Measurements from ENCODE around the gene WDPCP. TPM values are rescaled to one million over a fixed set of nuclear protein-coding genes. Genes with fewer than 3 reads are reported as not detected.
"Not testable (repeated sequence)": the region's sequence is repeated elsewhere in the genome, so short reads cannot be mapped to it uniquely, and the experiment has no call there.

Gene WDPCP
- total RNA-seq, 4 donors from 2014 or later = 7.8 to 23.7 (median 10.7) TPM

DNA sequence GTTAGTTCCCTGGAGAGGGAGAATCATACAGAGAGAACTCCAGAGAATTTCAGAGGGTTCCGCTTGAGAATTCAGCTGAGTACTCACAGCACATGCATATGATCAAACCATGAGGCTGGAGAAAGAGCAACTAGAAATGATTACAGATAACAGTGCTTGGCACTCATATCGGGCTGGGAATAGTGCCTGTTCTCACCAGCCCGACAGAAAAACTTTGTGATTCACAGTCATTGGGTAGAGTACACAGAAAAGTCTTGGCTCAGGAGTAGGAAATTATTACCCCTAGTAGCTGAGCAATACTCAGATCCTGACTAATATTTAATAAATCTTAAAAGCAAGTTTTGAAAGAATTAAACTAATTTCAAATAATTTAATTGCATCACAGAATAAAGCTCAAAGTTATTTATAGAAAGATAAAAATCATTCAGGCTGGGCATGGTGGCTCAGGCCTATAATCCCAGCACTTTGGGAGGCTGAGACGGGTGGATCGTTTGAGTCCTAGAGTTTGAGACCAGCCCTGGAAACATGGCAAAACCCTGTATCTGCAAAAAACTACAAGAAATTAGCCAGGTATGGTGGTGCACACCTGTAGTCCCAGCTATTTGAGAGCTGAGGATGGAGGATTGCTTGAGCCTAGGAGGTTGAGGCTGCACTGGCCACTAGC is 6.8 kb downstream of the WDPCP start:
- Histone ChIP-seq H3K36me3 (no peaks in the 10 kb centered on the region), H3K4me1 (peaks cover 8 to 12% (median 11%) of the 10 kb centered on the region in 4 donors), H3K9me3 (no peaks in the 10 kb centered on the region), H3K4me3 (no peak overlapping the region), H3K27ac (replicated peaks in 1 of 4) (peak overlapping the region in 3 of 4 donors; percentile 9 to 40 (median 16)), H3K27me3 (no peaks in the 10 kb centered on the region)
- intact Hi-C loops (cut with DNase I) = no loop called here
- no peak for DNase-seq (ENCODE audit: extremely low spot score)
- no peak for TF ChIP-seq EP300 (IDR thresholded peaks at IDR 0.05)
- no peak for TF ChIP-seq CTCF (IDR thresholded peaks at IDR 0.05)
- no peak for TF ChIP-seq POLR2AphosphoS5 (IDR thresholded peaks at IDR 0.05)
- TF ChIP-seq POLR2A (IDR thresholded peaks at IDR 0.05; ENCODE audit: low read depth) = no peak
- 61% methylated on average over 5 of the region's 5 CpGs for WGBS

DNA sequence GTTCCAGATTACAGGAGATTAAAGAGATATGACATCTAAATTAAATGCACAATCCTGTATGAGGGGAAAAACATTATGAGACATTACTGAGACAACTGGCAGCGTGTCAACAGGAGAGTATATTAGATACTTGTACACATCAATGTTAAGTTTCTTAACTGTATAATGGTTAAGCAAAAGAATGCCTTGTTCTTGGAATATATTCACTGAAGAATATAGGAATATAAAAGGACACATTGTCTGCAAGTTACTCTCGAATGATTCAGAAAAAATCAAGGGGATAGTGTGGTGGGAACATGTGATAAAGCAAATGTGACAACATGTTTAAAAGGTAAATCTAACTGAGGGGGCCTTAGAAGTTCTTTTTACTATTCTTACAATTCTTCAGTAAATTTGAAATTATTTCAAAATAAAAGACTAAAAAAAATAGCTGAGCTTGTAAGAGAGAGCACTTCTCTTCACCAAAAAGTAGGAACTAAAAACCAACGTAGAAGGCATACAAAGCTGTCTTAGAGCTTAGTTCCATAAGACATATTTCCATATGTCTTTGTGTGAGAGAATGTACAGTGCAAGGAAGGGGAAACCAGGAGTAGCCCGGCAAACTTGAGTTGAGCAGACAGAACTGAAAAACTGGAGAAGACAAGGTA is 7.5 kb downstream of the WDPCP start:
- intact Hi-C loops (cut with DNase I) = no loop called here
- 74% methylated on average over 4 of the region's 4 CpGs for WGBS
- no peaks in the 10 kb centered on the region for H3K36me3 ChIP-seq
- no peak overlapping the region for H3K4me3 ChIP-seq
- peak overlapping the region in 3 of 4 donors; percentile 9 to 40 (median 16) for H3K27ac ChIP-seq (replicated peaks in 1 of 4)
- peaks cover 8 to 12% (median 11%) of the 10 kb centered on the region in 4 donors for H3K4me1 ChIP-seq
- no peak for DNase-seq (ENCODE audit: extremely low spot score)
- no peaks in the 10 kb centered on the region for H3K9me3 ChIP-seq
- TF ChIP-seq CTCF (IDR thresholded peaks at IDR 0.05) (no peak), POLR2AphosphoS5 (IDR thresholded peaks at IDR 0.05) (no peak), POLR2A (IDR thresholded peaks at IDR 0.05; ENCODE audit: low read depth) (no peak), EP300 (IDR thresholded peaks at IDR 0.05) (no peak)
- no peaks in the 10 kb centered on the region for H3K27me3 ChIP-seq

GRCh38 chr2:63578767-63579166 is 9.5 kb downstream of the WDPCP start:
- peaks cover 8 to 12% (median 11%) of the 10 kb centered on the region in 4 donors for H3K4me1 ChIP-seq
- intact Hi-C loops (cut with DNase I) = no loop called here
- H3K9me3 ChIP-seq = no peaks in the 10 kb centered on the region
- 94% methylated on average over 3 of the region's 3 CpGs for WGBS
- no peak for TF ChIP-seq POLR2AphosphoS5 (IDR thresholded peaks at IDR 0.05)
- TF ChIP-seq CTCF (IDR thresholded peaks at IDR 0.05) = no peak
- no peak for TF ChIP-seq EP300 (IDR thresholded peaks at IDR 0.05)
- TF ChIP-seq POLR2A (IDR thresholded peaks at IDR 0.05; ENCODE audit: low read depth) = no peak
- DNase-seq (ENCODE audit: extremely low spot score) = no peak
- no peaks in the 10 kb centered on the region for H3K27me3 ChIP-seq
- H3K4me3 ChIP-seq = no peak overlapping the region
- H3K36me3 ChIP-seq = no peaks in the 10 kb centered on the region
- H3K27ac ChIP-seq (replicated peaks in 1 of 4) = no peak overlapping the region

DNA sequence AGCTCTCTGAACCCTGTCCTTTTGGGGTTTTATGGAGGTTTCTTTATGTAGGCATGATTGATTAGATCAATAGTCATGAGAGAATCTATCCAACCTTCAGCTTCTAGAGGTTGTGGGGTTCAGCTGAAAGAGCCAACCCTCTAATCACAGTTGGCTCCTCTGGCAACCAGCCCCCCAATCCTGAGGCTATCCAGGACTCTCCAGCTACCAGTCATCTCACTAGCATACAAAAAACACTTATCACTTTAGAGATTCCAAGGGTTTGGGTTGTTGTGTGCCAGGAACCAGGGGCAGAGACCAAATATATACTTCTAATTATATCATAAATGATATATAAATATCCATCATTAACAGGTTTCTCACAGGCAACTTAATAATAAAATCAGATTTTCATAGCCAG is 11.7 kb downstream of the WDPCP start:
- H3K9me3 ChIP-seq = no peaks in the 10 kb centered on the region
- no peak overlapping the region for H3K4me3 ChIP-seq
- H3K36me3 ChIP-seq = no peaks in the 10 kb centered on the region
- DNase-seq (ENCODE audit: extremely low spot score) = no peak
- peaks cover 6 to 8% (median 7%) of the 10 kb centered on the region in 4 donors for H3K4me1 ChIP-seq
- H3K27ac ChIP-seq (replicated peaks in 1 of 4) = no peak overlapping the region
- TF ChIP-seq CTCF (IDR thresholded peaks at IDR 0.05) = no peak
- intact Hi-C loops (cut with DNase I) = no loop called here
- H3K27me3 ChIP-seq = no peaks in the 10 kb centered on the region

GRCh38 chr2:63573726-63574345 is 14.4 kb downstream of the WDPCP start:
- H3K9me3 ChIP-seq; intact Hi-C loops (cut with DNase I); H3K27ac ChIP-seq (replicated peaks in 1 of 4); H3K36me3 ChIP-seq; H3K4me3 ChIP-seq; DNase-seq (ENCODE audit: extremely low spot score); H3K4me1 ChIP-seq; H3K27me3 ChIP-seq: not testable (repeated sequence)
- 96% methylated on average over 13 of the region's 13 CpGs for WGBS

- H3K36me3 ChIP-seq; H3K27ac ChIP-seq (replicated peaks in 1 of 4); DNase-seq (ENCODE audit: extremely low spot score); H3K9me3 ChIP-seq; H3K4me3 ChIP-seq; H3K4me1 ChIP-seq; intact Hi-C loops (cut with DNase I); H3K27me3 ChIP-seq: not testable (repeated sequence)
- 93% methylated on average over 3 of the region's 3 CpGs for WGBS
Measured at GRCh38 chr2:63573026-63573425, 15.3 kb downstream of the WDPCP start.

All from esophagus muscularis mucosa (tissue), 4 donors.